Peyer's patch (tissue), 4 donors: ENCODE results near the gene FAM43B.

Source experiments
- CTCF ChIP-seq, 6 experiments: fragments of 450-650 bp in 4 of 6; fragments of 200-600 bp in 2 of 6; sonication (generic) in 1 of 6; IDR thresholded peaks; one replicate each; pipeline ENCODE4 v1.5.1; 2017 to 2019; ENCODE audit warnings: antibody characterized with exemption in 6 of 6, mild to moderate bottlenecking in 3 of 6, moderate library complexity in 1 of 6
- POLR2A ChIP-seq, 2 donors: fragments of 450-650 bp; IDR thresholded peaks; one replicate each; pipeline ENCODE4 v1.5.1; 2017; ENCODE audit warnings: antibody characterized with exemption in 2 of 2, mild to moderate bottlenecking in 2 of 2, moderate library complexity in 2 of 2

- no peak for TF ChIP-seq CTCF (IDR thresholded peaks at IDR 0.05)
- TF ChIP-seq POLR2A (IDR thresholded peaks at IDR 0.05): no peak
Observed at GRCh38 chr1:20597650-20598049, 45.3 kb downstream of the FAM43B start.
